Smooth muscle cell (in vitro differentiated cells): ENCODE measurements around the gene SULT1A1. TPM values are rescaled to one million over a fixed set of nuclear protein-coding genes. Genes with fewer than 3 reads are reported as not detected.
"Not testable (repeated sequence)": the region's sequence is repeated elsewhere in the genome, so short reads cannot be mapped to it uniquely, and the experiment has no call there.

ENCODE experiments used
- DNase-seq: peaks from one replicate; lab custom pipeline; 2025; ENCODE audit not compliant: unreplicated experiment; lab: John Stamatoyannopoulos, UW
- H2AFZ ChIP-seq: fragments of 200-600 bp; sonication (generic); 2 replicates; pipeline ENCODE4 v1.6.0; 2016; ENCODE audit warnings: antibody characterized with exemption, low read depth, mild to moderate bottlenecking
- H3F3A ChIP-seq: fragments of 200-600 bp; sonication (generic); 2 replicates; pipeline ENCODE4 v1.6.0; 2017; ENCODE audit warnings: antibody characterized with exemption, low read depth
- H3K27ac ChIP-seq: fragments of 200-600 bp; sonication (generic); 2 replicates; pipeline ENCODE4 v1.5.1; 2016; ENCODE audit warnings: low read depth, mild to moderate bottlenecking
- H3K27me3 ChIP-seq: fragments of 200-600 bp; sonication (generic); 2 replicates; pipeline ENCODE4 v1.6.1; 2016; ENCODE audit warnings: low read depth, mild to moderate bottlenecking
- H3K36me3 ChIP-seq: fragments of 200-600 bp; sonication (generic); 2 replicates; pipeline ENCODE4 v1.5.1; 2016; ENCODE audit warnings: low read depth
- H3K4me1 ChIP-seq: fragments of 200-600 bp; sonication (generic); 2 replicates; pipeline ENCODE4 v1.5.1; 2016; ENCODE audit warnings: low read depth
- H3K4me2 ChIP-seq: fragments of 200-600 bp; sonication (generic); 2 replicates; pipeline ENCODE4 v1.6.0; 2016; ENCODE audit warnings: mild to moderate bottlenecking
- H3K4me3 ChIP-seq: fragments of 200-600 bp; sonication (generic); 2 replicates; pipeline ENCODE4 v1.5.1; 2016; ENCODE audit warnings: mild to moderate bottlenecking
- H3K79me2 ChIP-seq: fragments of 200-600 bp; sonication (generic); 2 replicates; pipeline ENCODE4 v1.6.0; 2016; ENCODE audit warnings: low read depth, mild to moderate bottlenecking
- H3K9ac ChIP-seq: fragments of 200-600 bp; sonication (generic); 2 replicates; pipeline ENCODE4 v1.6.0; 2016; ENCODE audit warnings: low read depth
- H3K9me3 ChIP-seq: fragments of 200-600 bp; sonication (generic); replicated peaks from 2 replicates; pipeline ENCODE4 v1.5.1; 2016; ENCODE audit warnings: low read depth
- H4K20me1 ChIP-seq: fragments of 200-600 bp; sonication (generic); 2 replicates; pipeline ENCODE4 v1.6.0; 2016; ENCODE audit warnings: low read depth
- CTCF ChIP-seq: fragments of 200-600 bp; sonication (generic); IDR thresholded peaks from 2 replicates; pipeline ENCODE4 v1.5.1; 2017; ENCODE audit warnings: borderline replicate concordance, mild to moderate bottlenecking, antibody characterized with exemption; ENCODE audit not compliant: insufficient read depth, poor library complexity, severe bottlenecking
- WGBS: methylation state at CpG from one replicate; pipeline ENCODE4 v1.1.7; 2016; ENCODE audit warnings: low lambda C conversion rate; 5-methylcytosine and 5-hydroxymethylcytosine counted together
- polyA plus RNA-seq: library from polyadenylated mRNA; unstranded; fragments of >200 nt; fragmentation: Nextera tagmentation; extraction: Ambion mirVana; gene quantifications from 2 replicates; pipeline ENCODE4 v1.2.1, GENCODE V29; 2016
- total RNA-seq: library from RNA; depleted of rRNA; stranded (reverse); fragments of >200 nt; gene quantifications from 2 replicates; pipeline ENCODE4 v1.2.3, GENCODE V29; 2014

SULT1A1 gene
- total and polyA plus RNA-seq, 2 experiments from 2014 or later: 1.3 TPM; not detected in 1

GRCh38 chr16:28623172-28623711 is 13.4 kb upstream of the SULT1A1 start:
- no peak for DNase-seq
- no peak overlapping the region for H3K4me3 ChIP-seq
- H3K9ac ChIP-seq: no peak overlapping the region
- no peaks in the 10 kb centered on the region for H3K36me3 ChIP-seq
- no peaks in the 10 kb centered on the region for H3K27me3 ChIP-seq
- H3F3A ChIP-seq: no peaks in the 10 kb centered on the region
- H3K4me1 ChIP-seq: no peaks in the 10 kb centered on the region
- no peak overlapping the region for H3K4me2 ChIP-seq
- no peaks in the 10 kb centered on the region for H3K9me3 ChIP-seq
- H4K20me1 ChIP-seq: no peaks in the 10 kb centered on the region
- H3K27ac ChIP-seq: no peak overlapping the region
- 98% methylated on average over 56 of the region's 68 CpGs for WGBS
- no peaks in the 10 kb centered on the region for H3K79me2 ChIP-seq
- TF ChIP-seq CTCF: no peak
- H2AFZ ChIP-seq: no peak overlapping the region

GRCh38 chr16:28622532-28623171 is 12.8 kb upstream of the SULT1A1 start:
- not testable (repeated sequence) for H3K9me3 ChIP-seq, H3K4me2 ChIP-seq, H2AFZ ChIP-seq, H3F3A ChIP-seq, DNase-seq, H3K79me2 ChIP-seq, H3K4me1 ChIP-seq, H3K9ac ChIP-seq, H3K4me3 ChIP-seq, H3K27me3 ChIP-seq, H3K36me3 ChIP-seq, H4K20me1 ChIP-seq, H3K27ac ChIP-seq
- 94% methylated on average over 23 of the region's 24 CpGs for WGBS

- H3K9me3 ChIP-seq: no peaks in the 10 kb centered on the region
- no peaks in the 10 kb centered on the region for H3K36me3 ChIP-seq
- no peak overlapping the region for H3K4me2 ChIP-seq
- H3K4me3 ChIP-seq: no peak overlapping the region
- no peak for DNase-seq
- TF ChIP-seq CTCF: no peak
- H4K20me1 ChIP-seq: no peaks in the 10 kb centered on the region
- no peak overlapping the region for H3K27ac ChIP-seq
- no peak overlapping the region for H3K9ac ChIP-seq
- no peaks in the 10 kb centered on the region for H3K27me3 ChIP-seq
- no peaks in the 10 kb centered on the region for H3K79me2 ChIP-seq
- no peaks in the 10 kb centered on the region for H3F3A ChIP-seq
- H3K4me1 ChIP-seq: no peaks in the 10 kb centered on the region
- 48% methylated on average over 7 of the region's 7 CpGs for WGBS
- no peak overlapping the region for H2AFZ ChIP-seq
These were observed 11.8 kb upstream of the SULT1A1 start for GRCh38 chr16:28621481-28622155.

DNA sequence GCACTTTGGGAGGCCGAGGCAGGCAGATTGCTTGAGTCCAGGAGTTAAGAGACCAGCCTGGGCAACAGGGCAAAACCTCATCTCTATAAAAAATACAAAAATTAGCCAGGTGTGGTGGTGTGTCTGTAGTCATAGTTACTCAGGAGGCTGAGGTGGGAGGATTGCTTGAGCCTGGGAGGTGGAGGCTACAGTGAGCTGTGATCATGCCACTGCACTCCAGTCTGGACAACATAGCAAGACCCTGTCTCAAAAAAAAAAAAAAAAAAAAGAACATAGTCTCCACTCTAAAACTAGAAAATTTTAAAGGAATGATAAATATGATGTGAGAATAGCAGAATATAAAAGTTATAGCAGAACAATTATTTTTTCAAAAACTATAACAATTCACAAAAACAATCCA is 10.5 kb upstream of the SULT1A1 start:
- H3K27ac ChIP-seq, H3K4me2 ChIP-seq, H3F3A ChIP-seq, H2AFZ ChIP-seq, H3K27me3 ChIP-seq, H3K9ac ChIP-seq, H4K20me1 ChIP-seq, DNase-seq, H3K4me1 ChIP-seq, H3K36me3 ChIP-seq, H3K4me3 ChIP-seq, H3K9me3 ChIP-seq, H3K79me2 ChIP-seq: not testable (repeated sequence)
- 90% methylated on average over 1 of the region's 1 CpG for WGBS
